AG09309 (cell line): ENCODE measurements around the gene IQSEC1.
"Not testable (repeated sequence)": the region's sequence is repeated elsewhere in the genome, so short reads cannot be mapped to it uniquely, and the experiment has no call there.

Source experiments
- DNase-seq: peaks from one replicate; pipeline ENCODE4 v3.0.0-alpha.2; 2010; ENCODE audit warnings: low read depth
- H3K4me3 ChIP-seq: 2 replicates; pipeline ENCODE4 v1.5.1; 2011; ENCODE audit warnings: mild to moderate bottlenecking, low read depth, low read length, moderate library complexity; ENCODE audit not compliant: control insufficient read depth
- TF ChIP-seq, protein P1 (sequence below): IDR thresholded peaks from 2 replicates; pipeline ENCODE4 v1.5.1; 2011; ENCODE audit warnings: mild to moderate bottlenecking, low read depth, low read length, inconsistent platforms; ENCODE audit not compliant: insufficient read depth, control insufficient read depth; ENCODE audit errors: missing control alignments

Gene IQSEC1

DNA sequence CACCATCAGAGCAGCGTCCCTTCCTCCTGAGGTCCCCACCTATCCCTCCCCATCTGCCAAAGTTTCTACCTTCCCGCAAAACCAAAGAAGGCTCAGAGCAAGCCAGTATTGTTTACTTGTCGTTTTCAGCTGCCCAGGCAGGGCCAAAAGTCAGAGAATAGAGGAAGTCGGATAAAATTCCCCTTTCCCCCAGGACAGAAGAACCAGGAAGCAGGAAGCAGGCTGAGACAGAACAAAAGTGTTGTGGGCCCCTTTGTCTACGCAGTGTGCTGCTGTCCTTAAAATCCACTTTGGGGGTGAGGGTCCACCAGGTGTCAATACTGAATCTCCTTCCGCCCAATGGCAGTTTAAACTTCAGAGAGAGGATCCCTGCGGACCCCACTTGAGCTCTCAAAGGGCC, 213.4 kb downstream of the IQSEC1 start:
- DNase-seq: no peak
- TF ChIP-seq, protein P1, sequence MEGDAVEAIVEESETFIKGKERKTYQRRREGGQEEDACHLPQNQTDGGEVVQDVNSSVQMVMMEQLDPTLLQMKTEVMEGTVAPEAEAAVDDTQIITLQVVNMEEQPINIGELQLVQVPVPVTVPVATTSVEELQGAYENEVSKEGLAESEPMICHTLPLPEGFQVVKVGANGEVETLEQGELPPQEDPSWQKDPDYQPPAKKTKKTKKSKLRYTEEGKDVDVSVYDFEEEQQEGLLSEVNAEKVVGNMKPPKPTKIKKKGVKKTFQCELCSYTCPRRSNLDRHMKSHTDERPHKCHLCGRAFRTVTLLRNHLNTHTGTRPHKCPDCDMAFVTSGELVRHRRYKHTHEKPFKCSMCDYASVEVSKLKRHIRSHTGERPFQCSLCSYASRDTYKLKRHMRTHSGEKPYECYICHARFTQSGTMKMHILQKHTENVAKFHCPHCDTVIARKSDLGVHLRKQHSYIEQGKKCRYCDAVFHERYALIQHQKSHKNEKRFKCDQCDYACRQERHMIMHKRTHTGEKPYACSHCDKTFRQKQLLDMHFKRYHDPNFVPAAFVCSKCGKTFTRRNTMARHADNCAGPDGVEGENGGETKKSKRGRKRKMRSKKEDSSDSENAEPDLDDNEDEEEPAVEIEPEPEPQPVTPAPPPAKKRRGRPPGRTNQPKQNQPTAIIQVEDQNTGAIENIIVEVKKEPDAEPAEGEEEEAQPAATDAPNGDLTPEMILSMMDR: no peak
- H3K4me3 ChIP-seq: no peak overlapping the region

DNA sequence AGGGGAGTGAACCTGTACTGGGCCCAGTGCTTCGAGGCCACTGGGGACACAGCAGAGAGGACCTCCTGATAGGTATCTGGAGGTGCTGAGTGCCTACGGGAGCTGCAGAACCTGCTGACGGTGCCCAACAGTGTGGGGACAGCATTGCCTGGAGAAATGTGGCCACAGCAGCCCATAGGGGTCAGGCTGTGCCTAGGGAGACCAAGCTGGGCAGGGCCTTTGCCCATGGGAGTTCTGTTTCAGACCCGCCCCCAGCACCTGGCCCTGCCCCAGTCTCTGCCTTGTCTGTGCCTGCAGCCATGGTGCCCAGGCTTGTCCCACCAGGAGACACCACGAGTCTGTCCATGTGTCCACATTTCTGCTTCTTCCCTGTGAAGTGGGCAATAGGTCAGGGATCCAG, 216.6 kb downstream of the IQSEC1 start:
- no peak overlapping the region for H3K4me3 ChIP-seq
- TF ChIP-seq, protein P1: no peak
- no peak for DNase-seq

DNA sequence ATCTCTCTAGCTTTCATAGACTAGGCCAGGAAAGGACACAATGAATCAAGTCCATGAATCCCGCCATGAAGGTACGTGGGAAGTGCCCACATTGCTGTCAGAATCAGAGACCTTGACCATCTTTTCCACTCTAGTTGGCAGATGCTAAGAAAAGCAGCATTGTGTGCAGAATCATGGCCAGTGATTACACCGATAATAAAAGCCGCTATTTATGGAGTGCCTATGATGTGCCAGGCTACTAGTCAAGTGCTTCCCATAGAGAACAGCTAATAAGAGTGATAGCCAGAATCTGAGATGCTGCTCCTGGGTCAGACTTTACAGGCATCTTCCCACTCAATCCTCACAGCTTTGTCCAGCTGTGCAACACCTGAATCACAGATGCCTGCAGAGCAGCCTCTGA, 218.7 kb downstream of the IQSEC1 start:
- H3K4me3 ChIP-seq: no peak overlapping the region
- DNase-seq: no peak
- TF ChIP-seq, protein P1: no peak

DNA sequence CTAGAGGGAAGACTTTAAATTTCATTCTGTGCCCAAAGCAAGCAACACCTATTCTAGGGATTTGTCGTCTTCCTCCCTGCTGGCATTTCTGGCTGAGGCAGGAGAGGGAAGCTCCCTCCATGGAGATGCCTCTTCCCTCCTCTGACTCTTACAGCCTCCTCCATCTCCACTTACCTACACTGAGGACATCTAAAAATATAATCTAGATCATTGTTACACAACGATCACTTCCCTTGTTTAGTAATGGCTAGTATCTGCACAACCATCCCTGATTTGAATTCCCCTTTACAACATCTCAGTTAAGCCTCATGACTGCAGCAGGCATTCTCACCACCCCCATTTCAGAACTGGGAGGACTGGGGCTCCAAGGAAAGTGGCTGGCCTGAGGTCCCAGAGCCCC, 219.4 kb downstream of the IQSEC1 start:
- not testable (repeated sequence) for H3K4me3 ChIP-seq, DNase-seq

DNA sequence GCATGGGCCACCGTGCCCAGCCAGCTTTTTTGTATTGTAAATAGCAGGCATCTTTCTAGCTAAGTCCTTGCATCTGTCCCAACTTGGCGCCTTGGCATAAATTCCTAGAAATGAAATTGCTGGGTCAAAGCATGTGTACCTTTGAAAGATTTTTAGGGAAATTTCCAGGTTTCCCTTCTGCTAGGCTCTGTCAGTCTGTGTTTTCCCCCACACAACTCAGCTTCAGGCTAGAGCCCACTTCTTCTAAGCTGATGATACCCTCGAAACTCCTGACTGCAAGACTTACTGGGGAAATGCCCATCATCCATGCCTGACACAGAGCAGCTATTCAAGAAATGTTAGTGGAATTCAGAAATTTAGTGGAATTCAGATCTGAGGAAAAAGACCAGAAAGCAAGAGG, 221.0 kb downstream of the IQSEC1 start:
- no peak for DNase-seq
- TF ChIP-seq, protein P1: no peak
- H3K4me3 ChIP-seq: no peak overlapping the region
